K562 (cell line): ENCODE data around the gene IER3IP1. TPM values are rescaled to one million over a fixed set of nuclear protein-coding genes. Genes with fewer than 3 reads are reported as not detected.

Experiments used
- ATAC-seq: fragments of 200-7000 bp; cut with Tn5 transposase; 3 replicates; pipeline ENCODE4 v1.9.1; 2020; ENCODE audit warnings: moderate library complexity
- BruUV-seq: library from RNA; stranded (reverse); fragments of 400-500 nt; replicated peaks from 2 replicates; lab custom pipeline; 2021; lab: Mats Ljungman, UMichigan
- CTCF ChIA-PET: fragments of 300-600 bp; formaldehyde crosslinking; extraction: SDS; loops from one replicate; lab custom pipeline; 2021; ENCODE audit warnings: low intra/inter-chr PET ratio; lab: Yijun Ruan, JAX
- POLR2A ChIA-PET: fragments of 300-600, 350-650 bp; sonication (Branson Sonifier 250); formaldehyde crosslinking; extraction: SDS; loops from one replicate; lab custom pipeline; 2021; ENCODE audit warnings: antibody characterized with exemption, inconsistent platforms; lab: Yijun Ruan, JAX
- DNase-seq, 4 experiments: peaks; one replicate each; pipeline versions ENCODE4 v3.0.0 to v3.0.0-alpha.2; 2011 to 2018; ENCODE audit warnings: low spot score in 3 of 4, mixed read lengths in 3 of 4; ENCODE audit errors: extremely low read depth in 1 of 4
- FAIRE-seq: peaks from 2 replicates; lab custom pipeline; 2011; peaks lifted over from hg19 to GRCh38; lab: Jason Lieb, UNC
- H2AFZ ChIP-seq: 2 replicates; pipeline ENCODE4 v1.6.0; 2011; ENCODE audit warnings: low read depth, low read length, control low read depth, inconsistent platforms
- H3K27ac ChIP-seq: fragments of 200-600 bp; 3 replicates; pipeline ENCODE4 v1.8.0; 2011; ENCODE audit warnings: low read depth, mild to moderate bottlenecking, control low read depth, inconsistent platforms, low read length, moderate library complexity, mixed read lengths; ENCODE audit errors: extremely low read depth
- H3K27me3 ChIP-seq, 2 experiments: fragments of 300-600 bp in 1 of 2; 2 replicates in 1 of 2; 3 replicates in 1 of 2; pipeline versions ENCODE4 v1.6.0 to v1.8.0; 2011; ENCODE audit warnings: inconsistent platforms in 2 of 2, low read length in 2 of 2, mild to moderate bottlenecking in 1 of 2, mixed read lengths in 1 of 2, moderate library complexity in 1 of 2; ENCODE audit not compliant: control insufficient read depth in 2 of 2, insufficient read depth in 2 of 2
- H3K36me3 ChIP-seq: fragments of 300-600 bp; 3 replicates; pipeline ENCODE4 v1.8.0; 2011; ENCODE audit warnings: mild to moderate bottlenecking, low read length, inconsistent platforms; ENCODE audit not compliant: control insufficient read depth, insufficient read depth
- H3K4me1 ChIP-seq, 2 experiments: fragments of 200-600 bp in 1 of 2; replicated peaks in 1 of 2; 2 replicates in 1 of 2; 3 replicates in 1 of 2; pipeline versions ENCODE4 v1.5.1 to v1.8.0; 2011; ENCODE audit warnings: inconsistent platforms in 2 of 2, low read length in 2 of 2, mild to moderate bottlenecking in 1 of 2, mixed read lengths in 1 of 2, moderate library complexity in 1 of 2; ENCODE audit not compliant: control insufficient read depth in 2 of 2, insufficient read depth in 2 of 2
- H3K4me2 ChIP-seq: 2 replicates; pipeline ENCODE4 v1.6.1; 2011; ENCODE audit warnings: low read length, control low read depth, inconsistent platforms, mixed read lengths; ENCODE audit not compliant: insufficient read depth
- H3K4me3 ChIP-seq: fragments of 200-600 bp; sonication (generic), shearing (Covaris generic); 2 replicates; pipeline ENCODE4 v1.5.1; 2016; ENCODE audit warnings: control low read depth, inconsistent platforms
- H3K79me2 ChIP-seq: fragments of 200-600 bp; 3 replicates; pipeline ENCODE4 v1.8.0; 2011; ENCODE audit warnings: low read length, inconsistent platforms; ENCODE audit not compliant: control insufficient read depth, insufficient read depth
- H3K9ac ChIP-seq, 2 experiments: 2 replicates each; pipeline versions ENCODE4 v1.6.0 to v1.6.1; 2011; ENCODE audit warnings: low read depth in 2 of 2, low read length in 2 of 2, control low read depth in 1 of 2, inconsistent platforms in 1 of 2, mild to moderate bottlenecking in 1 of 2, mixed read lengths in 1 of 2; ENCODE audit not compliant: insufficient read depth in 1 of 2
- H3K9me1 ChIP-seq: one replicate; pipeline ENCODE4 v1.6.0; 2011; ENCODE audit warnings: inconsistent platforms, mild to moderate bottlenecking, low read length, moderate library complexity; ENCODE audit not compliant: control insufficient read depth, insufficient read depth
- H3K9me3 ChIP-seq: replicated peaks from 2 replicates; pipeline ENCODE4 v1.5.1; 2011; ENCODE audit warnings: low read depth, low read length, inconsistent platforms; ENCODE audit not compliant: control insufficient read depth, insufficient read depth
- H4K20me1 ChIP-seq: replicated peaks from 2 replicates; pipeline ENCODE4 v1.6.1; 2011; ENCODE audit warnings: low read length, inconsistent platforms, mixed read lengths; ENCODE audit not compliant: control insufficient read depth, insufficient read depth
- HMG20B ChIP-seq: fragments of 250-450 bp; sonication (Bioruptor Pico); IDR thresholded peaks from 2 replicates; pipeline ENCODE4 v1.5.0; 2021; ENCODE audit warnings: mild to moderate bottlenecking
- PHB2 ChIP-seq: fragments of 450-650 bp; IDR thresholded peaks from 2 replicates; pipeline ENCODE4 v1.6.1; 2017; ENCODE audit warnings: low read depth
- RCOR1 ChIP-seq, 2 experiments: IDR thresholded peaks; 2 replicates each; pipeline ENCODE4 v1.6.1; 2012; ENCODE audit warnings: low read depth in 2 of 2, low read length in 2 of 2, borderline replicate concordance in 1 of 2, improper control_type of control experiment in 1 of 2
- SMARCA4 ChIP-seq: fragments of 450-650 bp; IDR thresholded peaks from 2 replicates; pipeline ENCODE4 v1.6.1; 2016
- ZC3H4 ChIP-seq: sonication (generic); formaldehyde crosslinking; IDR thresholded peaks from 2 replicates; pipeline ENCODE4 v1.9.0; 2021; ENCODE audit warnings: missing genetic modification reagents, borderline replicate concordance
- ZKSCAN3 ChIP-seq: fragments of 250-450 bp; sonication (Bioruptor Pico); IDR thresholded peaks from 2 replicates; pipeline ENCODE4 v1.4.0; 2020
- ZNF354B ChIP-seq: fragments of 250-450 bp; sonication (Bioruptor Pico); IDR thresholded peaks from 2 replicates; pipeline ENCODE4 v1.4.0; 2020
- ZNF780A ChIP-seq: fragments of 250-450 bp; sonication (Bioruptor Pico); IDR thresholded peaks from 2 replicates; pipeline ENCODE4 v1.5.0; 2021; ENCODE audit warnings: mild to moderate bottlenecking
- WGBS: fragments of 100-300 bp; shearing (Covaris generic); methylation state at CpG from one replicate; pipeline ENCODE4 v1.1.6; 2016; ENCODE audit warnings: low coverage, mixed read lengths; ENCODE audit not compliant: insufficient coverage; ENCODE audit errors: missing lambda C conversion rate; 5-methylcytosine and 5-hydroxymethylcytosine counted together
- in situ Hi-C: fragments of 300-500 bp; cut with MboI; formaldehyde crosslinking; loops from 4 replicates; pipeline ENCODE4 v1.15.0; 2018; ENCODE audit warnings: inconsistent platforms, mixed read lengths
- intact Hi-C: fragments of 100-400 bp; cut with micrococcal nuclease; formaldehyde crosslinking; loops from 2 replicates; pipeline ENCODE4 v1.14.2; 2022
- polyA plus RNA-seq, 8 experiments: library from polyadenylated mRNA; depleted of rRNA in 4 of 8; stranded (reverse) in 5 of 8; unstranded in 3 of 8; fragments of >200 nt; fragmentation: Nextera tagmentation in 2 of 8; fragmentation: Illumina TruSeq in 1 of 8; extraction: Ambion mirVana in 2 of 8; extraction: Trizol in 1 of 8; gene quantifications; 2 replicates each; pipeline versions ENCODE4 v1.2.1 to v1.2.3, GENCODE V29; 2011 to 2014; ENCODE audit warnings: inconsistent platforms in 1 of 8, missing spikeins in 1 of 8
- total RNA-seq, 7 experiments: library from RNA; depleted of rRNA in 6 of 7; stranded (reverse); fragments of >200 nt in 6 of 7; fragmentation: Illumina TruSeq in 2 of 7; extraction: Trizol in 2 of 7; gene quantifications; 2 replicates each; pipeline versions ENCODE4 v1.2.1 to v1.2.3, GENCODE V29; 2011 to 2021; ENCODE audit warnings: low replicate concordance in 1 of 7

The IER3IP1 gene
- total and polyA plus RNA-seq, 9 of the 15 experiments (the other 6 are each of a cell fraction or from before 2014, with no cell fraction given) = 9.0 to 38.2 (median 19.9) TPM

DNA sequence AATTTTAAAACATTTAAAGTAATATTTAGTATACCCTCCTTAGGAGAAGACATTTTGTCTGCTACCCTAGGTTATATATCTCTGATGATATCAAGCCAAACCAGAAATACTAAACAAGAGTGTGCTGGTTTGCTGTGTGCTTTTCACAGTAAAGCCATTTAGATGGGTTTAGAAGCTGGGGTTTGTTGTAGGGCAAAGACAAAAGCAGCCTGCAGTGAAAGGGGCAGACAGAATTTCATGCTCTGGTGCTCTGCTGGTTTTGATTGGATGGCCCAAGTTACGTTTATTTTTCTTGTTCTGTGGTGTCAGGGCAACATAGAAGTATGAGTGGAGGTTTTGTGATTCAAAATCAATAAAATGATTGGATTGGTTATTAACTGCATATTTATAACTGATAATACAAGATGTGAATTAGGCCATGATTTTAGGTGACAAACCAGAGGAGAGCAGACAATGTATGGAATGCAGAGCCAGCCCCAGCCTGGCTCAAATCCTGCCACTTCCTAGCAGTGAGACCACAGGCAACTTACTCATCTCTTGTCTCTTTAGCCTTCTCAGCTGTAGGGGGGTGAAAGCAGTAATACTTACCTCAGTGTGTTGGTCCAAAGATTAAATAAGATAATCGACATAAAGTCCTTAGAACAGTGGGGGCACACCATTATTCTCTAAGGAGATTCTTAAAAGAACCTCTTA, 30.9 kb upstream of the IER3IP1 start:
- ATAC-seq = no peak
- no peak overlapping the region for H3K4me3 ChIP-seq
- no peaks in the 10 kb centered on the region for H4K20me1 ChIP-seq
- no peak for DNase-seq
- H3K4me1 ChIP-seq = no peaks in the 10 kb centered on the region
- H3K27ac ChIP-seq = no peak overlapping the region
- H3K27me3 ChIP-seq = no peaks in the 10 kb centered on the region
- no peaks in the 10 kb centered on the region for H3K9me3 ChIP-seq
- 0% methylated on average over 2 of the region's 2 CpGs for WGBS
- no peak overlapping the region for H2AFZ ChIP-seq
- no peak overlapping the region for H3K9ac ChIP-seq
- no peak overlapping the region for H3K4me2 ChIP-seq
- H3K79me2 ChIP-seq = no peaks in the 10 kb centered on the region
- ChIA-PET POLR2A (interaction anchor here (0.9 kb wide), 1 partner anchor 67 kb away, joined by 4 read pairs; no protein-coding TSS in a partner anchor), CTCF (no interaction called here)
- H3K36me3 ChIP-seq = no peaks in the 10 kb centered on the region
- FAIRE-seq = no peak
- H3K9me1 ChIP-seq = no peaks in the 10 kb centered on the region
- intact Hi-C loops = no loop called here
- no TSS peak for BruUV-seq
- in situ Hi-C loops = loop anchor here (5.0 kb wide), 1 partner anchor 105 kb away; no protein-coding TSS in a partner anchor
- no peak for TF ChIP-seq RCOR1 (IDR thresholded peaks at IDR 0.05; ENCODE audit: borderline replicate concordance in 1 of 2, low read depth in 2 of 2, low read length in 2 of 2)
- TF ChIP-seq ZNF780A (CRISPR knock-in tag) = no peak
- no peak for TF ChIP-seq HMG20B (CRISPR knock-in tag)
- no peak for TF ChIP-seq ZNF354B
- TF ChIP-seq SMARCA4 = no peak
- no peak for TF ChIP-seq ZKSCAN3 (CRISPR knock-in tag)
- TF ChIP-seq PHB2 = no peak
- no peak for TF ChIP-seq ZC3H4 (CRISPR knock-in tag)
